Superior temporal gyrus (tissue), 1 donor: Measurements from ENCODE around the gene SEMA4A.
"Not testable (repeated sequence)": the region's sequence is repeated elsewhere in the genome, so short reads cannot be mapped to it uniquely, and the experiment has no call there.

ENCODE experiments used
- DNase-seq: peaks from one replicate; pipeline ENCODE4 v3.0.0-alpha.2; 2016; ENCODE audit errors: extremely low spot score

Gene SEMA4A

GRCh38 chr1:156160000-156160742 lies 6.8 kb downstream of the SEMA4A start:
- no peak for DNase-seq

GRCh38 chr1:156160743-156161171 lies 7.4 kb downstream of the SEMA4A start:
- no peak for DNase-seq

- no peak for DNase-seq
These were observed 9.1 kb downstream of the SEMA4A start for GRCh38 chr1:156162430-156163037.

GRCh38 chr1:156163712-156164111 lies 10.3 kb downstream of the SEMA4A start:
- DNase-seq: no peak

- no peak for DNase-seq
These were observed 10.9 kb downstream of the SEMA4A start for GRCh38 chr1:156164125-156164831.

- DNase-seq: no peak
These were observed 11.7 kb downstream of the SEMA4A start for GRCh38 chr1:156165083-156165482.

GRCh38 chr1:156167536-156167935 lies 14.2 kb downstream of the SEMA4A start:
- no peak for DNase-seq

GRCh38 chr1:156172696-156173470 lies 19.5 kb downstream of the SEMA4A start:
- DNase-seq: no peak

- no peak for DNase-seq
These were observed 23.3 kb downstream of the SEMA4A start for GRCh38 chr1:156176610-156177210.

- no peak for DNase-seq
These were observed 24.7 kb downstream of the SEMA4A start for GRCh38 chr1:156177919-156178654.

GRCh38 chr1:156180471-156180870 lies 27.1 kb downstream of the SEMA4A start:
- no peak for DNase-seq

GRCh38 chr1:156181391-156181924 lies 28.1 kb downstream of the SEMA4A start:
- DNase-seq: not testable (repeated sequence)

GRCh38 chr1:156182010-156182779 lies 28.8 kb downstream of the SEMA4A start:
- not testable (repeated sequence) for DNase-seq

GRCh38 chr1:156186347-156187177 lies 33.2 kb downstream of the SEMA4A start:
- not testable (repeated sequence) for DNase-seq

- DNase-seq: not testable (repeated sequence)
These were observed 36.9 kb downstream of the SEMA4A start for GRCh38 chr1:156190265-156190664.

- DNase-seq: no peak
These were observed 38.0 kb downstream of the SEMA4A start for GRCh38 chr1:156191292-156191964.

- DNase-seq: no peak
These were observed 39.8 kb downstream of the SEMA4A start for GRCh38 chr1:156193208-156193487.

GRCh38 chr1:156193488-156194299 lies 40.3 kb downstream of the SEMA4A start, which contains the start of gene SLC25A44:
TSS of gene SLC25A44 (plus strand) at chr1:156194104. CDS start at chr1:156199848, 5,744 bp downstream.
- DNase-seq: peak; percentile 100
